ENCODE results near the gene PDCD1.

Gene PDCD1

GRCh38 chr2:241891988-241892298, 33.2 kb upstream of the PDCD1 start:
- Histone ChIP-seq H3K27me3 (replicated peaks; ENCODE audit: control insufficient read depth, insufficient read depth, low read length) (no peaks in the 10 kb centered on the region), H3K36me3 (ENCODE audit: control insufficient read depth, insufficient read depth, low read length) (no peaks in the 10 kb centered on the region; the same call in 1 of the 2 replicates), H3K4me3 (replicated peaks; ENCODE audit: low read depth, low read length) (no peak overlapping the region)
- no peak for DNase-seq (ENCODE audit: extremely low read depth, insufficient read length)
- TF ChIP-seq CTCF (IDR thresholded peaks at IDR 0.05; ENCODE audit: insufficient read depth, low read length, poor library complexity, severe bottlenecking), result no peak

GRCh38 chr2:241891315-241891987, 32.8 kb upstream of the PDCD1 start:
- DNase-seq (ENCODE audit: extremely low read depth, insufficient read length), result no peak
- no peaks in the 10 kb centered on the region; the same call in 1 of the 2 replicates for H3K36me3 ChIP-seq (ENCODE audit: control insufficient read depth, insufficient read depth, low read length)
- no peak overlapping the region for H3K4me3 ChIP-seq (replicated peaks; ENCODE audit: low read depth, low read length)
- H3K27me3 ChIP-seq (replicated peaks; ENCODE audit: control insufficient read depth, insufficient read depth, low read length), result no peaks in the 10 kb centered on the region
- no peak for TF ChIP-seq CTCF (IDR thresholded peaks at IDR 0.05; ENCODE audit: insufficient read depth, low read length, poor library complexity, severe bottlenecking)

GRCh38 chr2:241890524-241891235, 32.0 kb upstream of the PDCD1 start:
- TF ChIP-seq CTCF (IDR thresholded peaks at IDR 0.05; ENCODE audit: insufficient read depth, low read length, poor library complexity, severe bottlenecking), result no peak
- Histone ChIP-seq H3K4me3 (replicated peaks; ENCODE audit: low read depth, low read length) (no peak overlapping the region), H3K27me3 (replicated peaks; ENCODE audit: control insufficient read depth, insufficient read depth, low read length) (no peaks in the 10 kb centered on the region), H3K36me3 (ENCODE audit: control insufficient read depth, insufficient read depth, low read length) (no peaks in the 10 kb centered on the region; the same call in none of the 2 replicates)
- no peak for DNase-seq (ENCODE audit: extremely low read depth, insufficient read length)

- H3K27me3 ChIP-seq (replicated peaks; ENCODE audit: control insufficient read depth, insufficient read depth, low read length), result no peaks in the 10 kb centered on the region
- no peak overlapping the region for H3K4me3 ChIP-seq (replicated peaks; ENCODE audit: low read depth, low read length)
- TF ChIP-seq CTCF (IDR thresholded peaks at IDR 0.05; ENCODE audit: insufficient read depth, low read length, poor library complexity, severe bottlenecking), result no peak
- DNase-seq (ENCODE audit: extremely low read depth, insufficient read length), result no peak
- peaks cover 3% of the 10 kb centered on the region for H3K36me3 ChIP-seq (ENCODE audit: control insufficient read depth, insufficient read depth, low read length)
Observed at GRCh38 chr2:241888641-241889040, 29.9 kb upstream of the PDCD1 start.

- Histone ChIP-seq H3K4me3 (replicated peaks; ENCODE audit: low read depth, low read length) (no peak overlapping the region), H3K36me3 (ENCODE audit: control insufficient read depth, insufficient read depth, low read length) (peaks cover 3% of the 10 kb centered on the region), H3K27me3 (replicated peaks; ENCODE audit: control insufficient read depth, insufficient read depth, low read length) (no peaks in the 10 kb centered on the region)
- no peak for DNase-seq (ENCODE audit: extremely low read depth, insufficient read length)
- no peak for TF ChIP-seq CTCF (IDR thresholded peaks at IDR 0.05; ENCODE audit: insufficient read depth, low read length, poor library complexity, severe bottlenecking)
Observed at GRCh38 chr2:241887806-241888522, 29.3 kb upstream of the PDCD1 start.

All from GM06990 (cell line).